Measurements from ENCODE around the gene DMD.

Gene DMD

DNA sequence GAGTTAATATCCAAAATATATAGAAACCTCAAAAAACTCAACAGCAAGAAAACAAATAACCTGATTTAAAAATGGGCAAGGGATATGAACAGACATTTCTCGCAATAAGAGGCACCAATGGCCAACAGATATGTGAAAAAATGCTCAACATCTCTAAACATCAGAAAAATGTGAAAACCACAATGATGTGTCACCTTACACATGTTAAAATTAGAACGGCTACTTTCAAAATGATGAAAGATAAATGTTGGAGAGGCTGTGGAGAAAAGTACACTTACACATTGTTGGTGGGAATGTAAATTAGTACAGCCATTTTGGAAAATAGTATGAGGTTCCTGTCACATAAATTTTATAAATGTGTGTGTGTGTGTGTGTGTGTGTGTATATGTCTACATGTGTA is 731.3 kb downstream of the DMD start:
- H3K36me3 ChIP-seq (replicated peaks): no peaks in the 10 kb centered on the region
- H3K27me3 ChIP-seq (replicated peaks): no peaks in the 10 kb centered on the region
- H3K4me3 ChIP-seq (ENCODE audit: low read depth, low read length): no peak overlapping the region
- in situ Hi-C loops (cut with HindIII; ENCODE audit: low pct_ligation_motif_present, low sequenced_read_pairs): no loop called here
- TF ChIP-seq, protein P1, sequence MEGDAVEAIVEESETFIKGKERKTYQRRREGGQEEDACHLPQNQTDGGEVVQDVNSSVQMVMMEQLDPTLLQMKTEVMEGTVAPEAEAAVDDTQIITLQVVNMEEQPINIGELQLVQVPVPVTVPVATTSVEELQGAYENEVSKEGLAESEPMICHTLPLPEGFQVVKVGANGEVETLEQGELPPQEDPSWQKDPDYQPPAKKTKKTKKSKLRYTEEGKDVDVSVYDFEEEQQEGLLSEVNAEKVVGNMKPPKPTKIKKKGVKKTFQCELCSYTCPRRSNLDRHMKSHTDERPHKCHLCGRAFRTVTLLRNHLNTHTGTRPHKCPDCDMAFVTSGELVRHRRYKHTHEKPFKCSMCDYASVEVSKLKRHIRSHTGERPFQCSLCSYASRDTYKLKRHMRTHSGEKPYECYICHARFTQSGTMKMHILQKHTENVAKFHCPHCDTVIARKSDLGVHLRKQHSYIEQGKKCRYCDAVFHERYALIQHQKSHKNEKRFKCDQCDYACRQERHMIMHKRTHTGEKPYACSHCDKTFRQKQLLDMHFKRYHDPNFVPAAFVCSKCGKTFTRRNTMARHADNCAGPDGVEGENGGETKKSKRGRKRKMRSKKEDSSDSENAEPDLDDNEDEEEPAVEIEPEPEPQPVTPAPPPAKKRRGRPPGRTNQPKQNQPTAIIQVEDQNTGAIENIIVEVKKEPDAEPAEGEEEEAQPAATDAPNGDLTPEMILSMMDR (IDR thresholded peaks at IDR 0.05; ENCODE audit: low read depth, low read length, missing control alignments): no peak
- DNase-seq: peak; percentile 0
- H3K27ac ChIP-seq: no peak overlapping the region

GRCh38 chrX:32472364-32472763 is 739.0 kb downstream of the DMD start:
- H3K4me3 ChIP-seq (ENCODE audit: low read depth, low read length): no peak overlapping the region
- no peaks in the 10 kb centered on the region for H3K27me3 ChIP-seq (replicated peaks)
- no peak overlapping the region for H3K27ac ChIP-seq
- no peak for DNase-seq
- in situ Hi-C loops (cut with HindIII; ENCODE audit: low pct_ligation_motif_present, low sequenced_read_pairs): no loop called here
- H3K36me3 ChIP-seq (replicated peaks): no peaks in the 10 kb centered on the region
- TF ChIP-seq, protein P1 (IDR thresholded peaks at IDR 0.05; ENCODE audit: low read depth, low read length, missing control alignments): no peak

- H3K4me3 ChIP-seq (ENCODE audit: low read depth, low read length): no peak overlapping the region
- no peaks in the 10 kb centered on the region for H3K36me3 ChIP-seq (replicated peaks)
- TF ChIP-seq, protein P1 (IDR thresholded peaks at IDR 0.05; ENCODE audit: low read depth, low read length, missing control alignments): no peak
- in situ Hi-C loops (cut with HindIII; ENCODE audit: low pct_ligation_motif_present, low sequenced_read_pairs): no loop called here
- DNase-seq: no peak
- H3K27ac ChIP-seq: no peak overlapping the region
- H3K27me3 ChIP-seq (replicated peaks): no peaks in the 10 kb centered on the region
These were observed 755.6 kb downstream of the DMD start for GRCh38 chrX:32455704-32456103.

GRCh38 chrX:32451954-32452695 is 759.2 kb downstream of the DMD start:
- no peaks in the 10 kb centered on the region for H3K27me3 ChIP-seq (replicated peaks)
- no peak overlapping the region for H3K4me3 ChIP-seq (ENCODE audit: low read depth, low read length)
- TF ChIP-seq, protein P1 (IDR thresholded peaks at IDR 0.05; ENCODE audit: low read depth, low read length, missing control alignments): no peak
- no peaks in the 10 kb centered on the region for H3K36me3 ChIP-seq (replicated peaks)
- H3K27ac ChIP-seq: no peak overlapping the region
- in situ Hi-C loops (cut with HindIII; ENCODE audit: low pct_ligation_motif_present, low sequenced_read_pairs): no loop called here
- no peak for DNase-seq

- no peaks in the 10 kb centered on the region for H3K27me3 ChIP-seq (replicated peaks)
- TF ChIP-seq, protein P1 (IDR thresholded peaks at IDR 0.05; ENCODE audit: low read depth, low read length, missing control alignments): no peak
- no peaks in the 10 kb centered on the region for H3K36me3 ChIP-seq (replicated peaks)
- in situ Hi-C loops (cut with HindIII; ENCODE audit: low pct_ligation_motif_present, low sequenced_read_pairs): no loop called here
- no peak overlapping the region for H3K27ac ChIP-seq
- DNase-seq: no peak
- H3K4me3 ChIP-seq (ENCODE audit: low read depth, low read length): no peak overlapping the region
These were observed 762.4 kb downstream of the DMD start for GRCh38 chrX:32448945-32449344.

- no peaks in the 10 kb centered on the region for H3K36me3 ChIP-seq (replicated peaks)
- DNase-seq: no peak
- TF ChIP-seq, protein P1 (IDR thresholded peaks at IDR 0.05; ENCODE audit: low read depth, low read length, missing control alignments): no peak
- no peak overlapping the region for H3K4me3 ChIP-seq (ENCODE audit: low read depth, low read length)
- H3K27ac ChIP-seq: no peak overlapping the region
- H3K27me3 ChIP-seq (replicated peaks): no peaks in the 10 kb centered on the region
- in situ Hi-C loops (cut with HindIII; ENCODE audit: low pct_ligation_motif_present, low sequenced_read_pairs): no loop called here
These were observed 763.0 kb downstream of the DMD start for GRCh38 chrX:32448320-32448719.

Measured in brain microvascular endothelial cell (primary cell).